Measurements from ENCODE around the gene SPRN. TPM values are rescaled to one million over a fixed set of nuclear protein-coding genes. Genes with fewer than 3 reads are reported as not detected.
"Not testable (repeated sequence)": the region's sequence is repeated elsewhere in the genome, so short reads cannot be mapped to it uniquely, and the experiment has no call there.

SPRN gene
- total RNA-seq, 1 donor from 2014 or later, result not detected

GRCh38 chr10:133440633-133441285 lies 16.3 kb upstream of the SPRN start:
- DNase-seq (ENCODE audit: low read depth, low spot score), result no peak

GRCh38 chr10:133439517-133440461 lies 15.4 kb upstream of the SPRN start:
- DNase-seq (ENCODE audit: low read depth, low spot score), result no peak

GRCh38 chr10:133438711-133439273 lies 14.4 kb upstream of the SPRN start:
- DNase-seq (ENCODE audit: low read depth, low spot score), result no peak

DNA sequence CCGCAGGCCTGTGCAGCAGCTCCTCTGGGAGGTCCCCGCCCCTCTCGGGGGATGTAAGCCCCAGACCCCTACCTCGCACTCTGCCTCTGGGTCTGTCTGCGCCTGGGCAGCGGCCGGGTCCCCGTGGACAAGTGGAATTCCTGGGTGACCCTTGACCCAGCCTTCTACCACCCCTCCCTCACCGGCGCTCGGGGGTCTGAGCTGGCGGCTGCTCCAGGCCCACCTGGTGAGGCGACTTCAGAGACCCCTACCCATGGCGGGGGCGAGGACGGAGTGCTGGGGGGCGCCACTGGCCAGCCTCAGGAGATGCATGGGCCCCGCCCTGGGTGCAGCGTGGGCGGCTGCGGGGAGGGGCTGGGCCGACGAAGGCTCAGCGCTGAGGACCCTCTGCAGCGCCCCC lies 8.4 kb upstream of the SPRN start:
- DNase-seq (ENCODE audit: low read depth, low spot score), result not testable (repeated sequence)

GRCh38 chr10:133431888-133432613 lies 7.6 kb upstream of the SPRN start:
- DNase-seq (ENCODE audit: low read depth, low spot score), result not testable (repeated sequence)

GRCh38 chr10:133429571-133429970 lies 5.1 kb upstream of the SPRN start:
- not testable (repeated sequence) for DNase-seq (ENCODE audit: low read depth, low spot score)

DNA sequence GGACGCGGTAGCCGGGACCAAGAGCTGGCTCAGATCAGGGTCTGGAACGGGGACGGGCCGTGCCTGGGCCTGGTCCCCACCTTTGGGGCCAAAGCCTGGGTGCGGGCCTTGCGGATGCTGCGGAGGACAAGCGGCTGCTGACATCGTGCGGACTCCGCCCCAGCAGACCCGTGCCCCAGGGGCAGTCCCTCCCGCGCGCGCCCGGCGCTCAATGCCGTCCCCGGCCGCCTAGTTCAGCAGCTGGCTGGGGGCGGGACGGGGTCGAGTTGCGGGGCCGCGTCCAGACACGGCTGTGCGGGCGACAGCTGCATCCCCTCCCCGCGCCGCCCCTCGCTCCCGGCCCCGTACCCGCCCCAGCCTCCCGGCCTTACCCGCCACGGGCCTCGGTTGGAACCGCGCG lies 323 bp downstream of the SPRN start:
- DNase-seq (ENCODE audit: low read depth, low spot score), result not testable (repeated sequence)

GRCh38 chr10:133422807-133423771 lies 1.3 kb downstream of the SPRN start:
- no peak for DNase-seq (ENCODE audit: low read depth, low spot score)

- DNase-seq (ENCODE audit: low read depth, low spot score), result no peak
These were observed 2.1 kb downstream of the SPRN start for GRCh38 chr10:133422223-133422806.

DNA sequence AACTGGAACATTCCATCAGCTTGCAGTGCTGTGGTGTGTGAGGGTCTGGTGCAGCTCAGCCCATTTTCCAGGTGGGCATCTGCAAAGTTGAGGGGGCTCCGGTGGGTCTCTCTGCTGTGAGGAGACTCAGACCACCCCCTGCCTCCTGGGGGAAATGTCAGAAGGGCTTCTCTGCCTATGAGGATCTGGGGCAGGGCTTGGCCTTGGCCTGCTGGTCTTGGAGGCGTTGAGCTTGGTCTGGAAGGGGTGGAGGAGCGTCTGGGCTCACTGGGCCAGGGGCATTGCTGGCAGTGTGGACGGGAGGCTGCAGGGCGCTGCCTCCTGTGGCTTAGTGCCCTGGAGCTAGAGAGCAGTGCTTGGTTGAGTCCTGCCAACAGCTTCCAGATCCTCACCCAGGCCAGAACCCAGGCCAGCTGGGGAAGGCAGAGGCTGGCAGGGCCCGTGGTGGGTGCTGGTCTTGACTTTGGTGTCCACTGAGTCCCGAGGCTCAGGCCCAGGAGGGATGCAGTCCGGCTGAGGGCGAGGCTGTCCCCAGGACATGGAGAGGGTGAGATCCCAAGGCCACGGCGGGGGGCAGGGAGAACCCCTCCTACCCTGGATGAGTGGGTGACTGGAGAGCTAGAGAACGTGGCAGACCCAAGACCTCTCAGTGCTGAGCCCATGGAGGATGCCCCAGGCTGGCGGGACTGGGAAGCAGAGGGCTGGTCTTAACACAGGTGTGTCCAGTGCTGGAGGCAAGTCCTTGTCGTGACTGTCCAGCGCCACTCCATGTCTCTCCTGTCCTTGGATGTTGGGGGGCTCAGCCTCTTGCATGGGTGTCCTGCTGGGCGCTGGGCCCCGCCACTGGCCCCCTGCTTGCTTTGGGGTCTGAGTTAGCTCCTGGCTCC lies 2.8 kb downstream of the SPRN start:
- no peak for DNase-seq (ENCODE audit: low read depth, low spot score)

GRCh38 chr10:133420579-133420978 lies 3.8 kb downstream of the SPRN start:
- no peak for DNase-seq (ENCODE audit: low read depth, low spot score)

DNA sequence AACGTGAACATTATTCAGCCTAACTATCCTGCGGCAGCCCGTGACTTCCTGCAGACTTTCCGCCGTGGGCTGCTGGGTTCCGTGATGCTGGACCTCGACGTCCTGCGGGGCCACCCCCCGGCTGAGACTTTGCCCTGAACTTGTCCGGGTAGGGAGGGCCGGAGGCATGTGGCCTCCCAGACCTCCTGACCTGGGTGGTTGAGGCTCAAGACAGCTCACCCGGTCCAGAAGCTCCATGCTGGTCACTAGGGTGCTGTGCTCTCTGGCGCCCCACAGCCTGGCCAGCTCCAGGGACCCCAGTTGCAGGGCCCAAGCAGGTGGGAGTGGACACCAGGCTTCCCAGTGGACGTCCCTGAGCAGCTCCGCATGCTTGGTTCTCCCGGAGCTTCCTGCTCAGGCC lies 4.4 kb downstream of the SPRN start:
- DNase-seq (ENCODE audit: low read depth, low spot score), result no peak

DNA sequence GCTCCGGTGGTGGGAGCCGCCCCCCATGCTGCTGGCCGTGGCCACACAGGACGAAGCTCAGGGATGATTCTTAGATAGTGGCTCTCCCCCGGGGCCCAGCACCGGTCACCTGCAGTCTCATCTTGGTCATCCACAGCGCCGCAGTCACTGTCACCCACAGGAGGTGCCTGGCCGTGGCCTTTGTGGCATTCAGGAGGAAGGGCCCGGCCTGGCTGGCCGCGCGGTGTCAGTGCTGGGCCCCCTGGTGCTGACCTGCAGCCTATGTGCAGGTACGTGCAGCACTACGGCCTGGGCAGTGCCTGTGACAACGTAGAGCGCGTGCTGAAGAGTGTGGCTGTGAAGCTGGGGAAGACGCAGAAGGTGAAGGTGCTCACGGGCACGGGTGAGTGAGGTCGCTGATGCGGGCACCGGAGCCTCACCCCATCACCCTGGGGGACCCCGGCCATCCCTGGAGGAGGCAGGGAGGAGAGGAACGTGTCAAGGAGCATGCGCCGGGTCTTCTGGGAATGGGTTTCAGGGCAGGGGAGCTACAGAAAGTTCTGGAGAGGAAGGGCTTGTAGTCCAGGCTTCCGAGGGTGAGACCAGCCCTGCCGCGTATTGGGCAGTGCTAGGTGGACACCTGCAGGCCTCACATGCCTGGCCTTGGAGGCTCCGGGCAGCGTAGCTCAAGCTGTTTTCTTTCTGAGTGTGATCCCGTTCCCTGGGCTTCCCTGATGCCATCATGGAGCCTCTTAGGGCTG lies 5.0 kb downstream of the SPRN start:
- no peak for DNase-seq (ENCODE audit: low read depth, low spot score)

DNA sequence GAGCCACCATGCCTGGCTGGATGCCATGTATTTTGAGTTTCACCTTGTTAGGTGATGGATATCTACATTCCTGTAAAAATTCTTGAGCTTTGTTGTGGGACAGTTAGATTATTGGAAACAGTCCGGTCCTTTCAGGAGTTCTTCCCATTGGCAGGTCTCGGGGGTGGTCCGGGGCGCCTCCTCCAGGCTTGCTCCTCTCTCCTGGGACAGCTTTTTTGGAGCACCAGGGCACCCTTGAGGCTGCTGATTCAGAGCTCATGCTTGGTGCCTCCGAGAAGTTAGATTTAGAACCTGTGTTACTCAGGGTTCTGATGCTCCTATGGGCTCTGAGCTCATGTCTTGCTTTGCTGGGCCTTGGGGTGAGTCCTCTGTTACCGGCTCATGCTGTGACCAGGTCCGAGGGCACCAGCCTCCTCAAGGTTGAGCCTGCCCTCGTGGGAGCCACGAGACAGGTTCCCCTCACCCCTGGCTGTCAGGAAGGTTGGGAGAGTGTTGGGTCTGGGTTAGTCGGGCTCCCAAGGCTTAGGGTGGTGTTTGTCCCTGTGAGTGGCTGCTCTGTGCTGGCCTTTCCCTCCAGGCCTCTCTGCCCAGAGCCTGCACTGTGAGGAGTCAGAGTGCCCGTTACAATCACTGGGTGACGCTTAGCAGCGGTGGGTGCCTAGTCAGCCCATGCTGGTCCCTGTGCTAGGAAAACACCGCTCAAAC lies 6.0 kb downstream of the SPRN start:
- DNase-seq (ENCODE audit: low read depth, low spot score), result no peak

DNA sequence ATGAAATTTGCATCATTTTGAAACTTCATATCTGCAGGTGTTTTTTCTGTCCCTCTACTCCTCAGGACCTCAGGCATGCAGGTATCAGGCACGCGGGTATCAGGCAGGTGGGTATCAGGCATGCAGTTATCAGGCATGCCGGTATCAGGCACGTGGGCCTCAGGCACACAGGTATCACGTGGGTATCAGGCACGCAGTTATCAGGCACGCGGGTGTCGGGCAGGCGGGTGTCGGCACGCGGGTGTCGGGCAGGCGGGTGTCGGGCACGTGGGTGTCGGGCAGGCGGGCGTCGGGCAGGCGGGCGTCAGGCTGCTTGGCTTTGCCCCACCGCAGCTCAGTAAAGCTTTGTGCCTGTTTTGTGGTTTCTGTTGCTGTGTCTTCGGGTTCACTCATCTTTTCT lies 8.7 kb downstream of the SPRN start:
- DNase-seq (ENCODE audit: low read depth, low spot score), result no peak

DNA sequence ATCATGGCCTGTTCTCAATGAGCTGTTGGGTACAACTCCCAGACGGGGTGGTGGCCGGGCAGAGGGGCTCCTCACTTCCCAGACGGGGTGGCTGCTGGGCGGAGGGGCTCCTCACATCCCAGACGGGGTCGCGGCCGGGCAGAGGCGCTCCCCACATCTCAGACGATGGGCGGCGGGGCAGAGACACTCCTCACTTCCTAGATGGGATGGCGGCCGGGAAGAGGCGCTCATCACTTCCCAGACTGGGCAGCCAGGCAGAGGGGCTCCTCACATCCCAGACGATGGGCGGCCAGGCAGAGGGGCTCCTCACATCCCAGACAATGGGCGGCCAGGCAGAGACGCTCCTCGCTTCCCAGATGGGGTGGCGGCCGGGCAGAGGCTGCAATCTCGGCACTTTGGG lies 10.0 kb downstream of the SPRN start:
- DNase-seq (ENCODE audit: low read depth, low spot score), result not testable (repeated sequence)

GRCh38 chr10:133412381-133412711 lies 12.1 kb downstream of the SPRN start:
- no peak for DNase-seq (ENCODE audit: low read depth, low spot score)
